Measurements from ENCODE around the gene ZNRF3. TPM values are rescaled to one million over a fixed set of nuclear protein-coding genes. Genes with fewer than 3 reads are reported as not detected.
"Not testable (repeated sequence)": the region's sequence is repeated elsewhere in the genome, so short reads cannot be mapped to it uniquely, and the experiment has no call there.

The ZNRF3 gene
- total RNA-seq, 1 donor from 2014 or later = 6.9 TPM

DNA sequence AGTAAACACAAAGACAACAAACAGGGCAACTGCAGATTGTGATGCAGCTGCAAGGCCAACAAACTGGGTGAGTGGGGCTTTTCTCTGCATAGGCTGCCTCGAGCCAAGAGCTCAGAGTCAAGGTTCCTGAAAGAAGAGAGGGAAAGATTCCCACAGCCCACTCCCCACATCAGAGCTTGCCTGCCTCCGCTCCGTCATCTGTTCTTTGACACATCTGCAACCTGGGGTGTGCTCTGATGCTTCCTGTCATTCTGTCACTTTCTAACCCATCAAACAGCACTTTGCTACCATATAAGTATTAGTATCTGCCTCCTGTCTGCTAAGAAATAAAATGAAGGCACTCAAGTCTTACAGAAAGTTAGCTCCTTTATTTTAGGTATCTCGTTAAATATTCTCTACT lies 131.4 kb downstream of the ZNRF3 start:
- intact Hi-C loops (cut with micrococcal nuclease) = no loop called here
- ATAC-seq = no peak
- DNase-seq = no peak

DNA sequence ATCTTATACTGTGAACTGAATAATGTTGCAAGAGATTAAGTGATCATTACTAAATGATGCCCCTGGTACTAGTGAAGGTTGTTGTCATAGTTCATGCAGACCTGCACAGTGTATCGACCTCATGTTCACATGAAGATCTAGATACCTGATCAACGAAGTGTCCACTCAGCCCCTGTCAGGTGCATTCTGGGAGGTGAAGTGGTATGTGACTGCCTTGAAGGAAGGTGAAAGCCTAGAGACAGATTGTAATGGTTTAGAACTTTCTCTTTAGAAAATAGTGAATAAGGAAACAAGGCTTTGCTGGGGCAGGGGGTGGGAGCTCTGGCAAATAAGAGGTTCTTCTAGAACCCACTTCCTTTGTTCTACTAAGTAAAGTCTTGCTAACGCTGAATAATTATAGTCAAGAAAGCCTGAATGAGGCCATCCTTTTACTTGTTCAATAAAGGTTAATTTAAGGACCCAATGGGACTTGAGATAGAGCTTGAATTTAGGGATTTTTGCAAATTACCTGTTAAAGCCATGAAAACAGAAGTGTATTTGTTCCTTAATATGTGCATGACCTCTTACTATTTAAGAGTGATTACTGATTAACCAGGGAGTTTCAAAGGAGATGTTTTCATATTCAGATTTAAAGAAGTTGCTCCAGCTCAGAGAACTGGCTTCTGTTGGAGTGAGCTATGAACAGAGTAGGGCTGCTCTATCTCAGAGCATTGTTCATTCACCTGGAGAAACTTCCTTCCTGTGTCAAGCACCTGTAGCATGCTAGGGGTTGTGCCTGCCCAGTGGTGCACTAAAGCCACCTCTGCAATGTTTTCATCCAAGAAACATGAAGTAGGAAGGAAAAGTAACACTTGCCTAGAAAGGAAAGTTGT lies 132.9 kb downstream of the ZNRF3 start:
- ATAC-seq (no peak), DNase-seq (no peak)
- intact Hi-C loops (cut with micrococcal nuclease) = no loop called here

GRCh38 chr22:29018293-29019189 lies 135.2 kb downstream of the ZNRF3 start:
- DNase-seq (no peak), ATAC-seq (no peak)
- intact Hi-C loops (cut with micrococcal nuclease) = no loop called here

- ATAC-seq (no peak), DNase-seq (no peak)
These were observed 138.9 kb downstream of the ZNRF3 start for GRCh38 chr22:29022101-29022817.

GRCh38 chr22:29023172-29023796 lies 139.9 kb downstream of the ZNRF3 start:
- no peak for DNase-seq
- peak; percentile 61 for ATAC-seq
- intact Hi-C loops (cut with micrococcal nuclease) = no loop called here

More at GRCh38 chr22:29022101-29022817, 138.9 kb downstream of the ZNRF3 start:
- intact Hi-C loops (cut with micrococcal nuclease) = no loop called here

- DNase-seq = no peak
- no peak for ATAC-seq
- intact Hi-C loops (cut with micrococcal nuclease) = no loop called here
These were observed 143.2 kb downstream of the ZNRF3 start for GRCh38 chr22:29026579-29026978.

DNA sequence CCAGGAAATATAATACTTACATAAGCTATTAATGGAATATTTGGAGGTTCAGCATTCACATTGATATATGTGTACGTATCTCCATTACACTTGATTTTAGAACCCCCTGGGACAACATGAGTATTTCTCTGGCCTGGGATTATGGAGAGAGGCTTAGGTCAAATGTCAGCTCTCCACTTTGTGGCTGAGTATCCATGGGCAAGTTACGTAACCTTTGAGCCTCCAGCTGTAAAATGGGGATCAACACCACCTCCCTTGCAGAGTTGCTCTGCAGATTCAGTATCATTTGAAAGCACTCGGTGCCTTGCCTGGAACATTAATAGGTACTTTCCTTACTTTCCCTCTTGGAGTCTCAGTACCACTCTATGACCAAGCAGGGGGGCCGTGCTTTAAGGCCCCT lies 145.1 kb downstream of the ZNRF3 start:
- intact Hi-C loops (cut with micrococcal nuclease) = no loop called here
- no peak for ATAC-seq
- DNase-seq = no peak

- no peak for DNase-seq
- ATAC-seq = no peak
- intact Hi-C loops (cut with micrococcal nuclease) = no loop called here
These were observed 146.0 kb downstream of the ZNRF3 start for GRCh38 chr22:29029202-29030000.

GRCh38 chr22:29030016-29030617 lies 146.7 kb downstream of the ZNRF3 start:
- intact Hi-C loops (cut with micrococcal nuclease) = no loop called here
- no peak for ATAC-seq
- DNase-seq = no peak

DNA sequence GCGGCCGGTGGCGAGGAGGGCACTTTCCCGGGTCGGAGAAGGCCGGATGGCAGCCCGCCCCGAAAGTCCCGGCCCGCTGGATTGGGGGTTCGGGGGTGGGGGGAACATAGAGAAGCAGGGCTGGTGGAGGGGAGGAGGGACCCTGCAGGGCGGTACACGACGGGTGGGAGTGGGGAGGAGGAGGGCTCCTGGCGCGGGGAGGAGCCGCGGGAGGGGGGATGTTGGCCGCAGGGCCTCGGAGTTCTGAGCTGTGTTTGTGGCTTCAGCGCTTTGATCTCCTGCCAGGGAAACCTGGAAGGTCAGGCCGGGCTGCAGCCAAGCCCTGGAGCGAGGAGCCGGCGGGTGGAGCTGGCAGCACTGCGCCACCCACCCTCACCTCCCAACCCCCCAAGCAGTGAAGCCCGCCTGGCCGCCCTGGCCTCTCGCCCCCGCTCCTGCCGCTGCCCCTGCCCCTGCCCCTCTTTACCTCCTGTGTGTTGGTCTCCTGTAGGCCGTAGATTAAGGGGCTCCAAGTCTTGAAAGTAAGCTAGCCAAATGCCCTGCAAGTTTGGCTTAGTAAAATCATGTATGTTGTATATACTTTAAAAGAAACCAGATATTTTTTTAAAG lies 147.3 kb downstream of the ZNRF3 start:
- peak; percentile 91 for ATAC-seq
- intact Hi-C loops (cut with micrococcal nuclease) = no loop called here
- DNase-seq = peak; percentile 79

- ATAC-seq (peak; percentile 79), DNase-seq (peak; percentile 39)
- intact Hi-C loops (cut with micrococcal nuclease) = no loop called here
These were observed 148.0 kb downstream of the ZNRF3 start for GRCh38 chr22:29031227-29032011.

GRCh38 chr22:29032014-29032475 lies 148.7 kb downstream of the ZNRF3 start:
- DNase-seq = no peak
- ATAC-seq = no peak
- intact Hi-C loops (cut with micrococcal nuclease) = no loop called here

DNA sequence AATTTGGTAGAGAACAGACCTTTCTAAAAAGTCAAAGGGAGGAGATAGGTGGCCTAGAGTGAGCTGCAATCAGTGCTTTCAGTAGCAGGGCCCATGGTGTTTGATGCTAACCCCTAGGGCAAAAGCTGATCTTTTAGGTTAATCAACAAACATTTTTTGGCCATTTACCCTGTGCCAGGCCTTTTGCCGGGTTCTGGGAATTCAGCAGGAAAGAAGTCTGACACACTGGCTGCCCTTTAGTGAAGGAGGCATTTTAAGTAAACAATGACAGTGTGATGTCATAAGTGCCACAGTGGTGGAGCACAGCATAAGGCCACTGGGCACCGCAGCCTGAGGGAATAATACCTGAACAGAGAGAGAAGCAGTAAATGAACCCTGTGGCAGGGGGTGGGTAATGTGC lies 149.2 kb downstream of the ZNRF3 start:
- ATAC-seq = no peak
- no peak for DNase-seq
- intact Hi-C loops (cut with micrococcal nuclease) = no loop called here

DNA sequence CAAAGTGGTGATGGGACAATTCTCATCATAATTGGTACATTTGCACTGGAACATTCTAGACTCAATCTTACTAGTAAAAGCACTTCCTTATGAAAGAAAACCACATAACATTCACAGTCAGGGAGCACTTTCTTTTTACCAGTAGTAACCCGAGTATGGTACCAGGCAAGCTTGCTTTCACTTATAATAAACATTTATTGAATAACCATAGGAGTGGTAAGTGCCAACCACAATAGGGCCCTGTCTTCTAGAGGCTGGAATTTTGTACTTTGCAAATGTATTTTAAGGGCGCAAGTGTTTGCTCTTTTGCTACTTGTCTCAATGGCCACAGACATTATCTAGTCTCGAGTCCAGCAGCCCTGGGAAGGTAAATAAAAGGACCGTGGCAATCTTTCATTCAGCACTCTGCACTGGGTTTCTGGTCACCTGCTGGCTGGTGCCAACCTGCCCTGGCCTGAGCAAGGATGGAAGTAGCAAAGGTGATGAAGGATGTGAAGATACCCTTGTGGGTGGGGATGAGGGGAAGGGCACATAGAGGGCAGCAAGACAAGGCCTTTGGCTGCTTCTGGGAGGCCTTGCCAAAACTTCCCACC lies 154.1 kb downstream of the ZNRF3 start:
- intact Hi-C loops (cut with micrococcal nuclease) = no loop called here
- ATAC-seq = no peak
- no peak for DNase-seq

GRCh38 chr22:29039148-29039547 lies 155.8 kb downstream of the ZNRF3 start:
- ATAC-seq (no peak), DNase-seq (no peak)
- intact Hi-C loops (cut with micrococcal nuclease) = no loop called here

- not testable (repeated sequence) for ATAC-seq, DNase-seq
- intact Hi-C loops (cut with micrococcal nuclease) = loop anchor here (5.0 kb wide), 1 partner anchor 182 kb away; no protein-coding TSS in a partner anchor
These were observed 156.3 kb downstream of the ZNRF3 start for GRCh38 chr22:29039684-29040083.

Data from left ventricle myocardium superior (tissue), 1 donor.